GM12864 (cell line): ENCODE data around the gene CCDC51.

Experiments used
- DNase-seq: peaks from one replicate; pipeline ENCODE4 v3.0.0-alpha.2; 2011; ENCODE audit warnings: low read depth
- H3K4me3 ChIP-seq: 2 replicates; pipeline ENCODE4 v1.5.1; 2011; ENCODE audit warnings: mild to moderate bottlenecking, low read depth, low read length, control low read depth
- CTCF ChIP-seq: IDR thresholded peaks from 2 replicates; pipeline ENCODE4 v1.5.1; 2011; ENCODE audit warnings: low read depth, mild to moderate bottlenecking, moderate library complexity, low read length, control low read depth, inconsistent platforms; ENCODE audit errors: missing control alignments

Gene CCDC51

GRCh38 chr3:48411041-48411588 lies 28.8 kb downstream of the CCDC51 start:
- no peak for DNase-seq
- H3K4me3 ChIP-seq = no peak overlapping the region
- no peak for TF ChIP-seq CTCF

- DNase-seq = no peak
- no peak for TF ChIP-seq CTCF
- H3K4me3 ChIP-seq = no peak overlapping the region
Measured at GRCh38 chr3:48410205-48411040, 29.5 kb downstream of the CCDC51 start.

- H3K4me3 ChIP-seq = no peak overlapping the region
- no peak for TF ChIP-seq CTCF
- DNase-seq = no peak
Measured at GRCh38 chr3:48409291-48410201, 30.4 kb downstream of the CCDC51 start.

GRCh38 chr3:48408823-48409281 lies 31.1 kb downstream of the CCDC51 start:
- peak; percentile 33 for TF ChIP-seq CTCF
- no peak for DNase-seq
- H3K4me3 ChIP-seq = no peak overlapping the region

- DNase-seq = no peak
- no peak overlapping the region for H3K4me3 ChIP-seq
- TF ChIP-seq CTCF = no peak
Measured at GRCh38 chr3:48407542-48408099, 32.3 kb downstream of the CCDC51 start.
